ENCODE results near the gene ZNF23. TPM values are rescaled to one million over a fixed set of nuclear protein-coding genes. Genes with fewer than 3 reads are reported as not detected.

ZNF23 gene
- total RNA-seq, 1 experiment from 2014 or later = 9.6 TPM

DNA sequence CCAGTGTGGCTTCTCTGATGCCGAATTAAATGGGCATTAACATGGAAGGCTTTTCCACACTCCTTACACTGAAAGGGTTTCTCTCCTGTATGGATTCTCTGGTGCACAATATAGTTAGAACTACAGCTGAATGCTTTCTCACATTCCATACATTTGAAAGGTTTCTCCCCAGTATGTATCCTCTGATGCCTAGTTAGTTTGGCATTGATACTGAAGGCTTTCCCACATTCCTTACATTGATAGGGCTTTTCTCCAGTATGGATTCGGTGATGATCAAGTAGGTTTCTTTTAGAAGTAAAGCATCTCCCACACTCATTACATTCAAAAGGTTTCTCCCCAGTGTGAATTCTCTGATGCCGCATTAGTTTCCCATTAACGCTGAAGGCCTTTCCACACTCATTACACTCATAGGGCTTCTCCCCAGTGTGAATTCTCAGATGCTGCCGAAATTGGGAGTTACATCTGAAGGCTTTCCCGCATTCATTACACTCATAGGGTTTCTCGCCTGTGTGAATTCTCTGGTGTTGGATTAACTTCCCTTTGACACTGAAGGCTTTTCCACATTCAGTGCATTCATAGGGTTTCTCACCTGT, 13.7 kb downstream of the ZNF23 start:
- Histone ChIP-seq H2BK15ac (ENCODE audit: low read depth, low read length) (no peak overlapping the region), H3K9me3 (ENCODE audit: control insufficient read depth, low read depth, low read length) (peaks cover 52% of the 10 kb centered on the region), H4K5ac (ENCODE audit: insufficient read length, low read depth, low read length) (no peak overlapping the region), H3K23me2 (ENCODE audit: insufficient read length, low read depth, low read length, poor library complexity, severe bottlenecking) (no peaks in the 10 kb centered on the region), H4K91ac (ENCODE audit: insufficient read length, low read depth, low read length) (no peak overlapping the region), H3K79me1 (ENCODE audit: insufficient read depth, low read depth, low read length, poor library complexity, severe bottlenecking) (no peaks in the 10 kb centered on the region), H4K20me1 (ENCODE audit: control insufficient read depth, insufficient read depth, insufficient read length) (no peaks in the 10 kb centered on the region), H3K14ac (ENCODE audit: insufficient read depth, low read length) (no peak overlapping the region), H2BK5ac (ENCODE audit: insufficient read length, low read length) (no peak overlapping the region), H3K18ac (ENCODE audit: insufficient read length, low read depth, low read length) (no peak overlapping the region), H3K27me3 (ENCODE audit: insufficient read depth, low read length) (no peaks in the 10 kb centered on the region), H3K27ac (ENCODE audit: insufficient read length, low read depth, low read length) (no peak overlapping the region), H3K56ac (ENCODE audit: insufficient read length, low read depth, low read length) (no peak overlapping the region), H3K4ac (ENCODE audit: low read depth, low read length) (no peak overlapping the region), H4K8ac (replicated peaks; ENCODE audit: insufficient read length, low read depth, low read length) (no peak overlapping the region), H3K4me1 (ENCODE audit: insufficient read depth, low read length) (no peaks in the 10 kb centered on the region), H2BK120ac (ENCODE audit: low read depth, low read length, poor library complexity, severe bottlenecking) (no peak overlapping the region), H2BK20ac (ENCODE audit: low read depth, low read length, poor library complexity, severe bottlenecking) (no peak overlapping the region), H2AK5ac (ENCODE audit: insufficient read length, low read length) (no peak overlapping the region), H2BK12ac (ENCODE audit: insufficient read length, low read depth, low read length) (no peak overlapping the region), H3K23ac (ENCODE audit: insufficient read length, low read depth, low read length) (no peak overlapping the region), H3T11ph (ENCODE audit: low read length) (no peak overlapping the region), H2AFZ (ENCODE audit: low read length) (no peak overlapping the region), H3K4me2 (ENCODE audit: insufficient read depth, insufficient read length, low read length) (no peak overlapping the region), H3K79me2 (ENCODE audit: insufficient read depth, low read length) (no peaks in the 10 kb centered on the region; the same call in 1 of the 2 replicates), H3K9ac (ENCODE audit: extremely low read depth, insufficient read length, low read length) (no peak overlapping the region)
- peaks cover 10% of the 10 kb centered on the region for H3K27me3 Mint-ChIP-seq (ENCODE audit: low read depth)
- H3K4me1 Mint-ChIP-seq = no peaks in the 10 kb centered on the region
- peaks cover 67 to 71% (median 70%) of the 10 kb centered on the region in 3 experiments for H3K36me3 Mint-ChIP-seq (ENCODE audit: insufficient read depth in 1 of 3, low read depth in 3 of 3)
- TF ChIP-seq, protein P1, sequence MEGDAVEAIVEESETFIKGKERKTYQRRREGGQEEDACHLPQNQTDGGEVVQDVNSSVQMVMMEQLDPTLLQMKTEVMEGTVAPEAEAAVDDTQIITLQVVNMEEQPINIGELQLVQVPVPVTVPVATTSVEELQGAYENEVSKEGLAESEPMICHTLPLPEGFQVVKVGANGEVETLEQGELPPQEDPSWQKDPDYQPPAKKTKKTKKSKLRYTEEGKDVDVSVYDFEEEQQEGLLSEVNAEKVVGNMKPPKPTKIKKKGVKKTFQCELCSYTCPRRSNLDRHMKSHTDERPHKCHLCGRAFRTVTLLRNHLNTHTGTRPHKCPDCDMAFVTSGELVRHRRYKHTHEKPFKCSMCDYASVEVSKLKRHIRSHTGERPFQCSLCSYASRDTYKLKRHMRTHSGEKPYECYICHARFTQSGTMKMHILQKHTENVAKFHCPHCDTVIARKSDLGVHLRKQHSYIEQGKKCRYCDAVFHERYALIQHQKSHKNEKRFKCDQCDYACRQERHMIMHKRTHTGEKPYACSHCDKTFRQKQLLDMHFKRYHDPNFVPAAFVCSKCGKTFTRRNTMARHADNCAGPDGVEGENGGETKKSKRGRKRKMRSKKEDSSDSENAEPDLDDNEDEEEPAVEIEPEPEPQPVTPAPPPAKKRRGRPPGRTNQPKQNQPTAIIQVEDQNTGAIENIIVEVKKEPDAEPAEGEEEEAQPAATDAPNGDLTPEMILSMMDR (conservative IDR thresholded peaks at IDR 0.05) = no peak
- no peak overlapping the region for H3K27ac Mint-ChIP-seq
- WGBS (ENCODE audit: extremely low coverage, insufficient read length, low lambda C conversion rate) = no CpG with 5 or more reads among the region's 7 CpGs
- H3K4me3 Mint-ChIP-seq = no peak overlapping the region
- peaks cover 79 to 86% of the 10 kb centered on the region in 2 experiments for H3K9me3 Mint-ChIP-seq
- DNase-seq = no peak
